A673 (cell line): ENCODE data around the gene SLC15A4. TPM values are rescaled to one million over a fixed set of nuclear protein-coding genes. Genes with fewer than 3 reads are reported as not detected.
"Not testable (repeated sequence)": the region's sequence is repeated elsewhere in the genome, so short reads cannot be mapped to it uniquely, and the experiment has no call there.

Experiments used
- BruUV-seq: library from RNA; stranded (reverse); fragments of 400-500 nt; replicated peaks from 2 replicates; lab custom pipeline; 2021; lab: Mats Ljungman, UMichigan
- CTCF ChIA-PET: fragments of 300-600 bp; sonication (Branson Sonifier 250); formaldehyde crosslinking; loops from one replicate; lab custom pipeline; 2022; ENCODE audit warnings: antibody characterized with exemption; lab: Charles Lee
- POLR2A ChIA-PET: fragments of 300-600 bp; sonication (Branson Sonifier 250); formaldehyde crosslinking; loops from one replicate; lab custom pipeline; 2022; ENCODE audit warnings: antibody characterized with exemption; ENCODE audit not compliant: low non-redundant PET; lab: Charles Lee
- DNase-seq: peaks from one replicate; pipeline ENCODE4 v3.0.0-alpha.2; 2015; ENCODE audit warnings: low spot score
- H3K27ac ChIP-seq: fragments of 200-600 bp; sonication (generic); 2 replicates; pipeline ENCODE4 v1.5.1; 2016; ENCODE audit warnings: mixed run types, low read depth, mild to moderate bottlenecking, mixed read lengths, antibody characterized with exemption, low read length; ENCODE audit not compliant: poor library complexity, severe bottlenecking
- H3K27me3 ChIP-seq: fragments of 200-600 bp; sonication (generic); replicated peaks from 2 replicates; pipeline ENCODE4 v1.6.1; 2017; ENCODE audit warnings: mixed run types, low read depth, mild to moderate bottlenecking, mixed read lengths, antibody characterized with exemption, low read length; ENCODE audit not compliant: insufficient read depth, poor library complexity
- H3K36me3 ChIP-seq: fragments of 200-600 bp; sonication (generic); 2 replicates; pipeline ENCODE4 v1.6.1; 2016; ENCODE audit warnings: mixed run types, mild to moderate bottlenecking, mixed read lengths, antibody characterized with exemption, low read length; ENCODE audit not compliant: insufficient read depth, poor library complexity, severe bottlenecking
- H3K4me1 ChIP-seq: fragments of 200-600 bp; sonication (generic); 2 replicates; pipeline ENCODE4 v1.6.1; 2017; ENCODE audit warnings: mixed run types, mild to moderate bottlenecking, mixed read lengths, antibody characterized with exemption, low read length; ENCODE audit not compliant: insufficient read depth, poor library complexity, severe bottlenecking
- H3K4me3 ChIP-seq: fragments of 200-600 bp; sonication (generic); 2 replicates; pipeline ENCODE4 v1.5.1; 2016; ENCODE audit warnings: low read depth, mixed run types, mild to moderate bottlenecking, mixed read lengths, low read length; ENCODE audit not compliant: poor library complexity, severe bottlenecking
- H3K9me3 ChIP-seq: fragments of 200-600 bp; sonication (generic); 2 replicates; pipeline ENCODE4 v1.6.1; 2016; ENCODE audit warnings: mixed run types, low read depth, mild to moderate bottlenecking, mixed read lengths, antibody characterized with exemption, low read length; ENCODE audit not compliant: poor library complexity, severe bottlenecking
- EZH2 ChIP-seq: fragments of 200-600 bp; sonication (generic); IDR thresholded peaks from 2 replicates; pipeline ENCODE4 v1.6.1; 2017; ENCODE audit warnings: borderline replicate concordance, low read depth, mild to moderate bottlenecking, mixed read lengths, antibody characterized with exemption, low read length; ENCODE audit not compliant: poor library complexity, severe bottlenecking
- intact Hi-C: fragments of 100-400 bp; cut with micrococcal nuclease; formaldehyde crosslinking; loops from one replicate; pipeline ENCODE4 v1.10.0; 2022; ENCODE audit not compliant: unreplicated experiment
- total RNA-seq: library from RNA; stranded (reverse); gene quantifications from 2 replicates; pipeline ENCODE4 v1.2.3, GENCODE V29; 2021
- TF ChIP-seq, protein P1 (sequence below): fragments of 300-800, 200-600 bp; sonication (generic); conservative IDR thresholded peaks from 2 replicates; pipeline ENCODE4 v1.5.1; 2017; ENCODE audit warnings: low read depth, mild to moderate bottlenecking, antibody characterized with exemption, low read length, moderate library complexity, mixed read lengths

SLC15A4 gene
- total RNA-seq, 1 experiment from 2014 or later: 20.3 TPM

DNA sequence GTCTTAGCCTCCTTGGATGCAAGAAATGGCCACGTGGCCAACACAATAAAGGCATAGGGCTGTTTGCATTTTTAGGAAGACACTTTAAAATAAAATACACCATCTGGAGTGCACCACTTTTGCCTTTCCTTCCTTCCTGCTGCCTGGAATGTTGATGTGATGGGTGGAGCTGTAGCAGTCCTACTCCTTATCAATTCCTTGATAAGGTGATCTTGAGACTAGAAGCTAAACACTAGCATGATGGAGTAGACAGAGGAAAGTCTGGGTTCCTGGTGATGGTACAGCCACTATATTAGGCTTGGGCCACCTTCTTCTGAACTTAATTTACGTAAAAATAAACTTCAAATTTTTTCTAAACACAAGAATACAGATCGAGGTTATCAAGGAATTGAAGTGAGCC, 26.6 kb upstream of the SLC15A4 start:
- TF ChIP-seq, protein P1, sequence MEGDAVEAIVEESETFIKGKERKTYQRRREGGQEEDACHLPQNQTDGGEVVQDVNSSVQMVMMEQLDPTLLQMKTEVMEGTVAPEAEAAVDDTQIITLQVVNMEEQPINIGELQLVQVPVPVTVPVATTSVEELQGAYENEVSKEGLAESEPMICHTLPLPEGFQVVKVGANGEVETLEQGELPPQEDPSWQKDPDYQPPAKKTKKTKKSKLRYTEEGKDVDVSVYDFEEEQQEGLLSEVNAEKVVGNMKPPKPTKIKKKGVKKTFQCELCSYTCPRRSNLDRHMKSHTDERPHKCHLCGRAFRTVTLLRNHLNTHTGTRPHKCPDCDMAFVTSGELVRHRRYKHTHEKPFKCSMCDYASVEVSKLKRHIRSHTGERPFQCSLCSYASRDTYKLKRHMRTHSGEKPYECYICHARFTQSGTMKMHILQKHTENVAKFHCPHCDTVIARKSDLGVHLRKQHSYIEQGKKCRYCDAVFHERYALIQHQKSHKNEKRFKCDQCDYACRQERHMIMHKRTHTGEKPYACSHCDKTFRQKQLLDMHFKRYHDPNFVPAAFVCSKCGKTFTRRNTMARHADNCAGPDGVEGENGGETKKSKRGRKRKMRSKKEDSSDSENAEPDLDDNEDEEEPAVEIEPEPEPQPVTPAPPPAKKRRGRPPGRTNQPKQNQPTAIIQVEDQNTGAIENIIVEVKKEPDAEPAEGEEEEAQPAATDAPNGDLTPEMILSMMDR: no peak
- no peak for TF ChIP-seq EZH2
- H3K4me1 ChIP-seq: no peaks in the 10 kb centered on the region
- no peak overlapping the region for H3K4me3 ChIP-seq
- H3K27me3 ChIP-seq: no peaks in the 10 kb centered on the region
- H3K36me3 ChIP-seq: no peaks in the 10 kb centered on the region
- no peak for DNase-seq
- BruUV-seq: no TSS peak
- no peak overlapping the region for H3K27ac ChIP-seq
- POLR2A ChIA-PET: no interaction called here
- H3K9me3 ChIP-seq: no peaks in the 10 kb centered on the region
- CTCF ChIA-PET: no interaction called here
- intact Hi-C loops: no loop called here

DNA sequence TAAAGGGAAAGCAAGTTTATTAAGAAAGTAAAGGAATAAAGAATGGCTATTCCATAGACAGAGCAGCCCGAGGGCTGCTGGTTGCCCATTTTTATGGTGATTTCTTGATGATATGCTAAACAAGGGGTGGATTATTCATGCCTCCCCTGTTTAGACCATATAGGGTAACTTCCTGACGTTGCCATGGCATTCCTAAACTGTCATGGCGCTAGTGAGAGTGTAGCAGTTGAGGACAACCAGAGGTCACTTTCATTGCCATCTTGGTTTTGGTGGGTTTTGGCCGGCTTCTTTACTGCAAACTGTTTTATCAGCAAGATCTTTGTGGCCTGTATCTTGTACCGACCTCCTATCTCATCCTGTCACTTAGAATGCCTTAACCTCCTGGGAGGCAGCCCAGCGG, 26.0 kb upstream of the SLC15A4 start:
- H3K9me3 ChIP-seq, H3K4me1 ChIP-seq, CTCF ChIA-PET, DNase-seq, H3K27ac ChIP-seq, H3K4me3 ChIP-seq, H3K36me3 ChIP-seq, BruUV-seq, POLR2A ChIA-PET, H3K27me3 ChIP-seq, intact Hi-C loops: not testable (repeated sequence)

- BruUV-seq: no TSS peak
- no peak overlapping the region for H3K27ac ChIP-seq
- no peak for DNase-seq
- intact Hi-C loops: no loop called here
- H3K9me3 ChIP-seq: no peaks in the 10 kb centered on the region
- no peaks in the 10 kb centered on the region for H3K4me1 ChIP-seq
- H3K36me3 ChIP-seq: no peaks in the 10 kb centered on the region
- H3K27me3 ChIP-seq: no peaks in the 10 kb centered on the region
- TF ChIP-seq, protein P1: no peak
- TF ChIP-seq EZH2: no peak
- H3K4me3 ChIP-seq: no peak overlapping the region
- ChIA-PET POLR2A (no interaction called here), CTCF (no interaction called here)
Measured at GRCh38 chr12:128848371-128848770, 24.6 kb upstream of the SLC15A4 start.

DNA sequence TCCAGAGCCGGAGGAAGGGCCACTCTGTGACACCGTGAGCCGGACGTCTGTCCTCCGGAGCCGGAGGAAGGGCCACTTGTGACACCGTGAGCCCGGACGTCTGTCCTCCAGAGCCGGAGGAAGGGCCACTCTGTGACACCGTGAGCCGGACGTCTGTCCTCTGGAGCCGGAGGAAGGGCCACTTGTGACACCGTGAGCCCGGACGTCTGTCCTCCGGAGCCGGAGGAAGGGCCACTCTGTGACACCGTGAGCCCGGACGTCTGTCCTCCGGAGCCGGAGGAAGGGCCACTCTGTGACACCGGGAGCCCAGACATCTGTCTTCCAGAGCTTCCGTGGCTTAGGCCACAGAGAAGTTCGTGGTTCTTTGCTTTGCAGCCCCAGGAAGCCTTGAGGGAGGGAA, 22.9 kb upstream of the SLC15A4 start:
- H3K9me3 ChIP-seq, H3K36me3 ChIP-seq, H3K4me1 ChIP-seq, intact Hi-C loops, POLR2A ChIA-PET, H3K27me3 ChIP-seq, H3K4me3 ChIP-seq, CTCF ChIA-PET, H3K27ac ChIP-seq, BruUV-seq, DNase-seq: not testable (repeated sequence)
